Measurements from ENCODE around the gene ZNF440.

- no peak for TF ChIP-seq CTCF (IDR thresholded peaks at IDR 0.05)
- no peak for TF ChIP-seq POLR2A (IDR thresholded peaks at IDR 0.05)
These were observed 42.6 kb downstream of the ZNF440 start for GRCh38 chr19:11856596-11857250.
